Panc1 (cell line): ENCODE measurements around the gene KCNH6.

Source experiments
- CTCF ChIP-seq: fragments of 450-650 bp; IDR thresholded peaks from 2 replicates; pipeline ENCODE4 v1.5.1; 2017; ENCODE audit warnings: mild to moderate bottlenecking
- REST ChIP-seq, 2 experiments: IDR thresholded peaks; 2 replicates each; pipeline ENCODE4 v1.6.1; 2011 to 2012; ENCODE audit warnings: low read depth in 2 of 2, control low read depth in 1 of 2, low read length in 1 of 2, mild to moderate bottlenecking in 1 of 2, moderate library complexity in 1 of 2; ENCODE audit not compliant: insufficient read depth in 1 of 2

- TF ChIP-seq CTCF = no peak
- TF ChIP-seq REST (IDR thresholded peaks at IDR 0.05; ENCODE audit: insufficient read depth in 1 of 2, low read depth in 2 of 2, low read length in 1 of 2) = no peak
Observed at GRCh38 chr17:63587770-63588169, 64.6 kb downstream of the KCNH6 start.
